Central memory CD8-positive, alpha-beta T cell (primary cell): Measurements from ENCODE around the gene HNRNPA0.
"Not testable (repeated sequence)": the region's sequence is repeated elsewhere in the genome, so short reads cannot be mapped to it uniquely, and the experiment has no call there.

Experiments
- ATAC-seq: fragments of 150-1000 bp; cut with Tn5 transposase; replicated peaks from 2 replicates; pipeline ENCODE4 v1.10.0; 2022; ENCODE audit warnings: mild to moderate bottlenecking, moderate FRiP score, moderate number of reproducible peaks; ENCODE audit not compliant: poor library complexity, severe bottlenecking; ENCODE audit errors: extremely low read depth
- DNase-seq, 2 donors: peaks; one replicate each; pipeline ENCODE4 v3.0.0; 2021; ENCODE audit warnings: low spot score in 2 of 2
- H3K27ac Mint-ChIP-seq: one replicate; pipeline ENCODE4 v1.8.0; 2022; ENCODE audit warnings: low read depth, mild to moderate bottlenecking, moderate library complexity, mixed read lengths
- H3K27me3 Mint-ChIP-seq: one replicate; pipeline ENCODE4 v1.8.0; 2022; ENCODE audit warnings: mixed read lengths
- H3K36me3 Mint-ChIP-seq: one replicate; pipeline ENCODE4 v1.8.0; 2022; ENCODE audit warnings: mild to moderate bottlenecking, moderate library complexity, mixed read lengths; ENCODE audit not compliant: insufficient read depth
- H3K4me1 Mint-ChIP-seq: one replicate; pipeline ENCODE4 v1.8.0; 2022; ENCODE audit warnings: mixed read lengths
- H3K4me3 Mint-ChIP-seq: one replicate; pipeline ENCODE4 v1.8.0; 2022; ENCODE audit warnings: mild to moderate bottlenecking, moderate library complexity, mixed read lengths
- H3K9me3 Mint-ChIP-seq: one replicate; pipeline ENCODE4 v1.8.0; 2022; ENCODE audit warnings: mixed read lengths

The HNRNPA0 gene

DNA sequence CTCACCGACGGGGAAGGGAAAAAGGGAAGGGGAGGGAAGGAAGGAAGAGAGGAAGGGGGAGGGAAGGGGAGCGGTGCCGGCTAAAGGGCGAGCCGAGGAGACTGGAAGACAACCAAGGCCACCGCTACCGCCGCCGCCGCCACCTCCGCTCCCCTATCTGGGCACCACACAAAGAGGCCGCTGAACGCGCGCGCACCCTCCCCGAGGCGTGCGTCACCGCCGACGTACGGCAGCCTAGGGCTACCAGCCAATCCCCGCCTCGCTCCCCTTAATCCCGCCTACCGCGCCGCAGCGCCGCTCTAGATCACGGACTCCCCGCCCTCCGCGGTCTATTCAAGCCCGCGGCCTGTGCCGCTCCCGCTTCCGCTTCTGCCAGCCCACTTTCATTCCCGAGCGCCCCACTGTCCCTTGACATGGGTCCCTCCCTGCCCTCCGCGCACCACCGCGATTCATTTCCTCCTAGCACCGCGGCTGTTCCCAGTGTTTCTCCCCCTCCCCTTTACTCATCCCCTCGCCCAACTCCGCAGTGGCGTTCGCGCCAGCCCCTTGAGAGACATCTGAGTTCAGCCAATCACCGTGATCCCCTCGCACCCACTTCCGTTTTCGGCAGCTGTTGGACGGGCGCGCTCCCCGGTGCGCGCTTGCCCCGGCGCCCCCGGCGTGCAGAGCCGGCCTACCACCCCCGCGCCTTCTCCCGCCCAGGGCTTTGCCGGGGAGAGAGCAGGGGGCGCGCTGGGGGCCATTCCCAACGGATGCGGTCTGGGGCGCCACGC is at the start of gene HNRNPA0:
Gene HNRNPA0 (minus strand): TSS at position 176 of the 773 bp plus-strand sequence. CDS start 297 bp downstream, outside the sequence.
- peaks cover 24% of the 10 kb centered on the region for H3K4me1 Mint-ChIP-seq
- peak; percentile 84 for ATAC-seq
- peak within 1 kb of the TSS; percentile 86 for H3K4me3 Mint-ChIP-seq
- H3K9me3 Mint-ChIP-seq, result no peaks in the 10 kb centered on the region
- H3K36me3 Mint-ChIP-seq, result peaks cover 34% of the 10 kb centered on the region
- peak within 1 kb of the TSS; percentile 97 for H3K27ac Mint-ChIP-seq
- peak; percentile 96 for DNase-seq
- H3K27me3 Mint-ChIP-seq, result no peaks in the 10 kb centered on the region

DNA sequence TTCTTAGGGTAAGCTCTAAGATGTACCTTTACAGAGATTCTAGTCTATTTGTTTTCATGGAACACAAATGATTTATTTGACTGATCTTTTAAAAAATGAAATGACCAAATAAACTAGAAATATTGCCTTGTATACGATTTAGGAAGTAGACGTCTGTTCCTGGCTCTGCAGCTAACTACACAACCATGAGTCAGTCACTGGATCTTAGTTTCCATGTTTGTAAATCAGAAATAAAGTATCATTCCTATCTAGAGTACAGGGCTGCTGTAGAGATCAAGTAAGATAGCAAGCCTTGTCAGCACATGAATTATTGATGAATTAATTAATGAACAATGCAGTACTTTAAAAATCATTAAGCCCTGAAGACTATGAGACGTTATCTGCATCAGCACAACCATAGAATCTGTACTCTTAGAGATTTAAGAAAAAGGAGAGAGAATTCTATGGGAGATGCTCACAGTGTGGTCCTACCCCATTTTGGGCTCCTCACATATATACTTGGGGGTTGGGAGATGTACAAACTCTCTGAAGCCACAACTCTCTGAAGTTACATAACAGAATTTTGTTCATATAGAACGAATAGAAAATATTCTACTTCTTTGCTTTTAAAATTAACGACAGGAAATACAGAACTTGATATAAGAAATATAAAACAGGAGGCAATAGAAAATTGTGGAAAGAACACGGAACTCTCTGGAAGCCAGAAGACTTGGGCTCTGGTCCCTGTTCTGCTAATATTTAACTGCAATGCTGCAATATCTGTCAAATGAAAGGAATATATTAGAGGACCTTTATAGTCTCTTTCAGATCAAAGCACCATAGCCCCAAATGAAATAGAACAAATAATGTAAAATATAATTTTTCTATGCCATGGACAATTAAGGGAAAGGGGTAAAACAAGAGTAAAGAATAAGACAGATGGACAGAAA is 48.4 kb upstream of the HNRNPA0 start:
- ATAC-seq, result no peak
- Mint-ChIP-seq H3K27me3 (no peaks in the 10 kb centered on the region), H3K9me3 (no peaks in the 10 kb centered on the region), H3K27ac (no peak overlapping the region), H3K4me1 (no peaks in the 10 kb centered on the region), H3K36me3 (no peaks in the 10 kb centered on the region), H3K4me3 (no peak overlapping the region)
- no peak for DNase-seq

DNA sequence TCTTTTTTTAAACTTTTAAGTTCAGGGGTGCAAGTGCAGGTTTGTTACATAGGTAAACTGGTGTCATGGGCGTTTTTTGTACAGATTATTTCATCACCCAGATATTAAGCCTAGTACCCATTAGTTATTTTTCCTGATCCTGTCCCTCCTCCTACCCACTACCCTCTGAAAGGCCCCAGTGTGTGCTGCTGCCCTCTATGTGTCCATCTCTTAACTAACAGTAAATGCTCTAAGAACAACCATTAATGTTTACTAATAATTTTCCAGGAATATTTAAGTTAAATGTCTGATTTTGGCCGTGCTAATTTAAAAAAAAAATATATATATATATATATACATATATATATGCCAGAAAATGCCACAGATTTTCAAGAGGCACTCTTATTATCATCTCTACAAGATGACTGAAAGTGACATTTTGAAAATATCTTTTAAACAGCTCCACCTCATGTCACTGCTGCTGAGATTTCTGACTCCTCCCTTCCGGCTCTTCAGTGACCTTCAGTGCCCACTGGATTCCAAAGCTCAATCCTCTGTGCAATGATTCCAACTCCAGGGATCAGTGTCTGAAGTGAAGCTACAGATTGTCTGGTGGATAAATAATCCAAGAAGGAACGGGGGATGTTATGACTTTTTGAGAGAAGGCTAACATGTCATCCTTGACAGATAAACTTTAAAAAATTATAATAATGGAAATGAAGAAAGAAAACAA is 46.7 kb upstream of the HNRNPA0 start:
- Mint-ChIP-seq H3K9me3 (no peaks in the 10 kb centered on the region), H3K36me3 (no peaks in the 10 kb centered on the region), H3K27ac (no peak overlapping the region), H3K4me3 (no peak overlapping the region), H3K4me1 (no peaks in the 10 kb centered on the region), H3K27me3 (no peaks in the 10 kb centered on the region)
- ATAC-seq (no peak), DNase-seq (no peak)

DNA sequence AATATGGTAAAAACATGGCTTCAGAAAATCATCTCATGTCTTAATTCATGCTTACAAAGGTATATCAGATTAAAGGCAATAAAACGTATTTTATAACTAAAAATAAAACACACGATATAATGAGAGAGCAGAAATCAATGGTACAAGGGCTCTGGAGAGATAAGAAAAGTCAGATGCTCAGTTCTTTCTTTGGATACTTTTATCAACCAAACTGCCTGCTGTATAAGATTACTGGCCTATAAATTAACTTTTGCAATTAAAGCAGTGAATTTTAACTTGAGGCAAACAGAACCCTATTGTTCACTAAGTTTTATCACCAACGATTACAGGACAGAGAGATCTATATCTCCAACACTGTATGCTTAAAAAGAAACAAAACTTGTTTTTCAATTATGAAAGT is 42.1 kb upstream of the HNRNPA0 start:
- Mint-ChIP-seq H3K9me3 (no peaks in the 10 kb centered on the region), H3K27me3 (no peaks in the 10 kb centered on the region), H3K27ac (no peak overlapping the region), H3K4me1 (no peaks in the 10 kb centered on the region), H3K4me3 (no peak overlapping the region), H3K36me3 (peaks cover 2% of the 10 kb centered on the region)
- DNase-seq (no peak), ATAC-seq (no peak)

DNA sequence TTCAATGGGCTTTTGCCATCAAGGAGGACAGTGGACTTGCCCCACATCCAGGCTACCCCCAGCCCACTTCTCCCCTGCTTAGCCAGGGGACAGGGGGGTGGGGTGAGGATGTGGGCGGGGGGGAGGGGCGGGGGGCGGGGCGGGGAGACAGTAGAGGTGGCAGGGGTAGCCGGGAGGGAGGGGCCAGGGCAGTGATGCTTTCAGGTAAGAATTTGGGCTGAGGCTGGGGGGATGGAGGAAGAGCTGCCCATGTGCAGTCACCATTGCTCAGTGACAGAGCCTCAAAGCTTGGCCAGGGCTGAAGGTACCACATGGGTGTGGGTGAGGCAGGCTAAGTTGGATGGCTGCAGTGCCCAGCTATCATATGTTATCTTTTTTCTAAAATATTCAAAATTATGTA is 40.7 kb upstream of the HNRNPA0 start:
- Mint-ChIP-seq H3K4me1 (no peaks in the 10 kb centered on the region), H3K36me3 (peaks cover 3% of the 10 kb centered on the region), H3K27me3 (no peaks in the 10 kb centered on the region), H3K27ac (no peak overlapping the region), H3K4me3 (no peak overlapping the region), H3K9me3 (no peaks in the 10 kb centered on the region)
- ATAC-seq (no peak), DNase-seq (no peak)

DNA sequence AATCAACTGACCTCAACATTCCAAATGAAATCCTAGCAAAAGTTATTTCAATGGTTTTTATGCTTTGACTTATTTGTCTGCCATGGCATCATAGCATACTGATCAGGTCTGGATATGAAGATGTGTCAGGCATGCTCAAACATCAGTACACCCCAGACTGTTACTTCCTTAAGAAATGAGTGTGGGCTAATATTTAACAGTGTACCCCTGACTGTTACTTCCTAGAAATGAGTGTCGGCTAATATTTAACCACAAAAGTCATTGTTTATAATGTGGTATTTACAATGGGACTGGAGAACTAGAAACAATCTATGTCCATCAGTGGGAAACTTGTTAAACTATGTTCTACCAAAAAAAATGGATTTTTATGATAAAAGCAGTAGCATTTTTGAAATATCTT is 38.1 kb upstream of the HNRNPA0 start:
- peaks cover 3% of the 10 kb centered on the region for H3K36me3 Mint-ChIP-seq
- ATAC-seq (no peak), DNase-seq (no peak)
- no peaks in the 10 kb centered on the region for H3K27me3 Mint-ChIP-seq
- H3K4me1 Mint-ChIP-seq, result no peaks in the 10 kb centered on the region
- no peak overlapping the region for H3K27ac Mint-ChIP-seq
- H3K4me3 Mint-ChIP-seq, result no peak overlapping the region
- H3K9me3 Mint-ChIP-seq, result no peaks in the 10 kb centered on the region

DNA sequence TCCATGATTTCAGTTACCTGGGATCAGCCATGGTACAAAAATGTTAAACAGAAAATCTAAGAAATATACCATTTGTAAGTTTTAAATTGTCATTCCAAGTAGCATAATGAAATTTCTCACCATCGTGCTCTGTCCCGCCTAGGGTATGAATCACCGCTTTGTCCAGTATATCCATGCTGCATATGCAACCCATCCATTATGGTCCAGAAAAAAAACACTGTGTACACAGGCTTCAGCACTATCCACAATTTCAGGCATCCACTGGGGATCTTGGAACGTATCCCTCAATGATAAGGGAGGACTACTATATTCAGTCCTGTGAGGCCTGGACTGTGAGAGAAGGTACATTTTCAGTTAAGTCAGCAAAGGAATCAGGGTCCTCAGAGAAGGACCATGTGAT is 37.6 kb upstream of the HNRNPA0 start:
- H3K4me3 Mint-ChIP-seq, result no peak overlapping the region
- no peaks in the 10 kb centered on the region for H3K9me3 Mint-ChIP-seq
- DNase-seq (no peak), ATAC-seq (no peak)
- H3K27me3 Mint-ChIP-seq, result no peaks in the 10 kb centered on the region
- H3K4me1 Mint-ChIP-seq, result no peaks in the 10 kb centered on the region
- H3K27ac Mint-ChIP-seq, result no peak overlapping the region
- peaks cover 4% of the 10 kb centered on the region for H3K36me3 Mint-ChIP-seq

DNA sequence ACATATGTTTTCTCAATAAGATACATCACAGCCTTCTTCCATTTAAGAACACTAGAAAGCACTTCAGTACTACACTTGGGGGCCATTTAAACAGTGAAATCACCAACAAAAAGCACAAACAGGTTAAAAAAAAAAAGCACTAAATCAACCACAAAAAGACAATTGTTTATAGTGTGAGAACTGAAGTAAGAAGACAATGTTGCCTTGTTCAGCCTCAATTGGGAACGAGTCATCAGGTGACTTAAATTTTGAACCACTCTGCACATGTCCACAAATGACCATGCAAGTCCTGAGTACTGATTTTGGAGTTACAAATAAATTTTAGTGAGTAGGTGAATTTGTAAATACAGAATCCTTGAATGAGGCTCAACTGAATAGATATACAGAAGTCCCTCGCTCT is 37.2 kb upstream of the HNRNPA0 start:
- H3K4me1 Mint-ChIP-seq, result no peaks in the 10 kb centered on the region
- H3K36me3 Mint-ChIP-seq, result peaks cover 4% of the 10 kb centered on the region
- DNase-seq (no peak), ATAC-seq (no peak)
- H3K9me3 Mint-ChIP-seq, result no peaks in the 10 kb centered on the region
- no peak overlapping the region for H3K27ac Mint-ChIP-seq
- H3K27me3 Mint-ChIP-seq, result no peaks in the 10 kb centered on the region
- H3K4me3 Mint-ChIP-seq, result no peak overlapping the region

DNA sequence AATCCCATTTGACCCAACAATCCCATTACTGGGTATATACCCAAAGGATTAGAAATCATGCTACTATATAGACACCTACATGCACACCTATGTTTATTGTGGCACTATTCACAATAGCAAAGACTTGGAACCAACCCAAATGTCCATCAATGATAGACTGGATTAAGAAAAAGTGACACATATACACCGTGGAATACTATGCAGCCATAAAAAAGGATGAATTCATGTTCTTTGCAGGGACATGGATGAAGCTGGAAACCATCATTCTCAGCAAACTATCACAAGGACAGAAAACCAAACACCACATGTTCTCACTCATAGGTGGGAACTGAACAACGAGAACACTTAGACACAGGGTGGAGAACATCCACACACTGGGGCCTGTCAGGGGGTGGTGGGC is 34.4 kb upstream of the HNRNPA0 start:
- H3K27ac Mint-ChIP-seq, H3K36me3 Mint-ChIP-seq, H3K4me3 Mint-ChIP-seq, ATAC-seq, H3K9me3 Mint-ChIP-seq, H3K27me3 Mint-ChIP-seq, H3K4me1 Mint-ChIP-seq, DNase-seq: not testable (repeated sequence)

DNA sequence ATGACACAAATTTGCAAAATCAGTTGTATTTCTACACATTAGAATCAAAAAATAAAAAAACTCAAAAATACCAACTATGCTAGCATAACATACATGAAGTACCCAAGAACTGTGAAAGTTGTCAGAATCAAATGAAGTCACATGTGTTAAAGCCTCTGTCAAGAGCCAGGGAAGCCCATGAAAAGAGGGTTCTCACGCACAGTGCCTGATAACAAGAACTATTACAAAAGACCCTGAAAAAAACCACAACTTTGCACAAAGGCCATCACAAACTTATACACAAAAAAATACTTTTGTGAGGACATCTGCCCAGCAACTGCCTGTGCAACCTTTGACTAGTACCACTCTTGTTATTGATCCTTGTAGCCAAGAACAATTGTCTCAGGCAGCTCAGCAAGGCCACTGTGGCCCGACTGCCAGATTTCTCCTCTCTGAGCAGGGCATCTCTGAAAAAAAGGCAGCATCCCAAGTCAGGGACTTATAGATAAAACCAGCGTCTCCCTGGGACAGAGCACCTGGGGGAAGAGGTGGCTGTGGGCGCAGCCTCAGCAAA is 28.9 kb upstream of the HNRNPA0 start:
- Mint-ChIP-seq H3K9me3 (no peaks in the 10 kb centered on the region), H3K27me3 (no peaks in the 10 kb centered on the region), H3K4me3 (no peak overlapping the region), H3K36me3 (peaks cover 2% of the 10 kb centered on the region), H3K27ac (no peak overlapping the region), H3K4me1 (no peaks in the 10 kb centered on the region)
- DNase-seq, result no peak
- no peak for ATAC-seq

DNA sequence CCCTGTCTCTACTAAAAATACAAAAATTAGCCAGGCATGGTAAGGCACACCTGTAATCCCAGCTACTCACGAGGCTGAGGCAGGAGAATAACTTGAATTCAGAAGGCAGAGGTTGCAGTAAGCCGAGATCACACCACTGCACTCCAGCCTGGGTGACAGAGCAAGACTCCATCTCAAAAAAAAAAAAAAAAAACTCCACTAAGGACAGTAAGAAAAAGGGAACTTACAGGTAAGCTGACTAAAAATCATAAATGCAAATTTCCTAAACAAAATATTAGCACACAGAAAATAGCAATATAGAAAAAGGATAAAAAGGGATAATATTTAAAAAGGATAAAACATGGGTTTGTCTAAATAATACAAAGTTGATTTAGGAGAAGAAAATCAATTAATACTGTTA is 27.9 kb upstream of the HNRNPA0 start:
- H3K4me1 Mint-ChIP-seq, result no peaks in the 10 kb centered on the region
- no peak for DNase-seq
- no peak overlapping the region for H3K27ac Mint-ChIP-seq
- no peak overlapping the region for H3K4me3 Mint-ChIP-seq
- no peak for ATAC-seq
- H3K27me3 Mint-ChIP-seq, result no peaks in the 10 kb centered on the region
- H3K36me3 Mint-ChIP-seq, result peaks cover under 1% of the 10 kb centered on the region
- H3K9me3 Mint-ChIP-seq, result no peaks in the 10 kb centered on the region

DNA sequence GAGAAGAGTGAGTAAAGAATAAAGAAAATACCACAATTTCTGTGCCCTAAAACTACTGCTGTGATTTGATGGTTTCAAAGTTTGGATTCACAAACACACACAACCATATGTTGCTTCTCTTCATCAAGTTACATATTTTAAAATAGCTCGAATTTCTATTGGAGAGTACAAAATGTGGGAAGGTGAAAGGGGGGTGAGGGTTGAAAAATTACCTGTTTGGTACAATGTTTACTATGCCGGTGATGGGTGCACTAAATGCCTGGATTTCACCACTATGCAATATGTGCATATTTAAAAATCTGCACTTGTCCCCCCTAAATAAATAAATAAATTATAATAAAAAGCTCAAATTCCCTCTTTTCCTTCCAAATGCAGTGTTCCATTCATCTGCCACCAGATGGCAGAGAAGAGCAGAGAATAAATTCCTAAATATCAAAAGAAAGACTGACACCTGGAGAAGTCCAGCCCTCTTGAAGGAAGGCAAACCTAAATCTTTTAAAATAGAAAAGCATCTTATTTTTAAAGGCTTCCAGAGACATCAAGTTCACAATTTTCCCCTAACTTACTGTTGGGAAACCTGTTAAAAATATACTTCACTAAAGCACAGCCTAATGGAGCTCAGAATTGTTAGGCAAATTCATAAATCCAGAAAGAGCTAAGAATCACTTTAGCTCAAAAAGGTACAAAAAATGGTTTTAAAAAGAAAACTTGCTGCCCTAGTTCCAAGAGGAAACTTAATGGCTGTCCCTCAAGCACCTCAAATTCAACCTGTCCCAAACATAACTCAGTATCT is 24.8 kb upstream of the HNRNPA0 start:
- peaks cover 2% of the 10 kb centered on the region for H3K36me3 Mint-ChIP-seq
- no peak overlapping the region for H3K4me3 Mint-ChIP-seq
- no peaks in the 10 kb centered on the region for H3K9me3 Mint-ChIP-seq
- H3K27me3 Mint-ChIP-seq, result no peaks in the 10 kb centered on the region
- ATAC-seq, result no peak
- H3K27ac Mint-ChIP-seq, result no peak overlapping the region
- DNase-seq, result no peak
- no peaks in the 10 kb centered on the region for H3K4me1 Mint-ChIP-seq
